Keratinocyte (primary cell): Measurements from ENCODE around the gene IDH1. TPM values are rescaled to one million over a fixed set of nuclear protein-coding genes. Genes with fewer than 3 reads are reported as not detected.

ENCODE experiments used
- DNase-seq: peaks from one replicate; pipeline ENCODE4 v3.0.0-alpha.2; 2011; ENCODE audit warnings: low read depth, missing footprints, low spot score
- FAIRE-seq: peaks from 2 replicates; lab custom pipeline; 2011; peaks lifted over from hg19 to GRCh38; lab: Jason Lieb, UNC
- H2AFZ ChIP-seq: 2 replicates; pipeline ENCODE4 v1.6.0; 2012; ENCODE audit warnings: low read length, control low read depth, inconsistent platforms; ENCODE audit not compliant: control insufficient read depth
- H3K27ac ChIP-seq: 2 replicates; pipeline ENCODE4 v1.5.1; 2011; ENCODE audit warnings: low read length; ENCODE audit not compliant: control insufficient read depth, insufficient read depth
- H3K27me3 ChIP-seq: 3 replicates; pipeline ENCODE4 v1.6.0; 2011; ENCODE audit warnings: low read length; ENCODE audit not compliant: control insufficient read depth, insufficient read depth; ENCODE audit errors: extremely low read depth
- H3K36me3 ChIP-seq, 2 experiments: 2 replicates in 1 of 2; 3 replicates in 1 of 2; pipeline ENCODE4 v1.5.1; 2011; ENCODE audit warnings: low read length in 2 of 2, mild to moderate bottlenecking in 1 of 2; ENCODE audit not compliant: control insufficient read depth in 2 of 2, insufficient read depth in 2 of 2; ENCODE audit errors: extremely low read depth in 1 of 2
- H3K4me1 ChIP-seq: 3 replicates; pipeline ENCODE4 v1.5.1; 2011; ENCODE audit warnings: low read length; ENCODE audit not compliant: control insufficient read depth, insufficient read depth; ENCODE audit errors: extremely low read depth
- H3K4me2 ChIP-seq: 3 replicates; pipeline ENCODE4 v1.6.0; 2011; ENCODE audit warnings: low read depth, low read length; ENCODE audit not compliant: control insufficient read depth, insufficient read depth; ENCODE audit errors: extremely low read depth
- H3K4me3 ChIP-seq, 3 experiments: fragments of 200-600 bp in 1 of 3; sonication (generic) in 1 of 3; 2 replicates in 2 of 3; 3 replicates in 1 of 3; pipeline ENCODE4 v1.5.1; 2011 to 2016; ENCODE audit warnings: low read length in 3 of 3, mild to moderate bottlenecking in 3 of 3, control low read depth in 2 of 3, inconsistent platforms in 1 of 3, low read depth in 1 of 3, mixed read lengths in 1 of 3, mixed run types in 1 of 3, moderate library complexity in 1 of 3; ENCODE audit not compliant: control insufficient read depth in 2 of 3, insufficient read depth in 2 of 3; ENCODE audit errors: extremely low read depth in 1 of 3
- H3K79me2 ChIP-seq: 2 replicates; pipeline ENCODE4 v1.6.0; 2012; ENCODE audit warnings: low read length; ENCODE audit not compliant: control insufficient read depth, insufficient read depth
- H3K9ac ChIP-seq: 3 replicates; pipeline ENCODE4 v1.6.0; 2011; ENCODE audit warnings: low read length; ENCODE audit not compliant: control insufficient read depth, insufficient read depth; ENCODE audit errors: extremely low read depth
- H3K9me1 ChIP-seq: 3 replicates; pipeline ENCODE4 v1.6.0; 2011; ENCODE audit warnings: low read length; ENCODE audit not compliant: control insufficient read depth, insufficient read depth; ENCODE audit errors: extremely low read depth
- H3K9me3 ChIP-seq: 2 replicates; pipeline ENCODE4 v1.5.1; 2012; ENCODE audit warnings: low read depth, low read length; ENCODE audit not compliant: control insufficient read depth
- H4K20me1 ChIP-seq: 3 replicates; pipeline ENCODE4 v1.6.0; 2011; ENCODE audit warnings: low read length; ENCODE audit not compliant: control insufficient read depth, insufficient read depth; ENCODE audit errors: extremely low read depth
- EZH2 ChIP-seq: IDR thresholded peaks from one replicate; pipeline ENCODE4 v1.6.1; 2012; ENCODE audit warnings: inconsistent platforms, mild to moderate bottlenecking, low read length, moderate library complexity
- dilution Hi-C: fragments of 300-500 bp; cut with MboI; formaldehyde crosslinking; loops from one replicate; pipeline ENCODE4 v1.7.0; 2020; ENCODE audit warnings: low sequenced_read_pairs; ENCODE audit not compliant: extremely low pct_ligation_motif_present
- polyA plus RNA-seq, 5 experiments: library from polyadenylated mRNA; depleted of rRNA in 3 of 5; stranded (reverse) in 3 of 5; stranded (forward) in 1 of 5; unstranded in 1 of 5; fragments of >200 nt; gene quantifications; 1 replicate in 1 of 5; 2 replicates in 3 of 5; 3 replicates in 1 of 5; pipeline versions ENCODE4 v1.2.1 to v1.2.3, GENCODE V29; 2011 to 2012; ENCODE audit warnings: missing spikeins in 2 of 5, low read depth in 1 of 5, low replicate concordance in 1 of 5
- TF ChIP-seq, protein P1 (sequence below), 3 experiments: IDR thresholded peaks in 1 of 3; conservative IDR thresholded peaks in 1 of 3; optimal IDR thresholded peaks in 1 of 3; 2 replicates in 2 of 3; 3 replicates in 1 of 3; pipeline versions ENCODE3 to v1.5.1; 2011; ENCODE audit warnings: low read length in 3 of 3, mild to moderate bottlenecking in 3 of 3, moderate library complexity in 2 of 3, control low read depth in 1 of 3, inconsistent platforms in 1 of 3; ENCODE audit not compliant: insufficient read depth in 2 of 3; ENCODE audit errors: extremely low read depth in 1 of 3

The IDH1 gene
- polyA plus RNA-seq, 1 donor (not counting 4 experiments of a cell fraction or from before 2014, with no cell fraction given) = 160 TPM

DNA sequence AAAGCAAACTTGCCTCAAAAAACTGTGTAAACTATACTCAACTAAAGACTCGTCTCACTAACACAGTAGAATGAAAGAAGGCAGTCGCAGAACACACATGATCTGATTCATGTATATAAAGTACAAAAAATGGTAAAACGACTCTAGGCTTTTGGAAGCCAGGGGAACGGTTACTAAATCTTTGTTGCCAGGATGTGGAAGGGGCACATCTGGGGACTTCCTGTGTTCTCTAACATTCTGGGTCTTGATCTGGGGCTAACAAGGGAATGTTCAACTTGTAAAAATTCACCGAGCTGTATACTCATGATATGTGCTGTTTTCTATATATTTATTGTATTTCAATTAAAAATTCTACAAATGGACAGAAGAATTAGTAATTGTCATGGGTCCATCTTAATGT, 50.7 kb downstream of the IDH1 start:
- no peak for TF ChIP-seq EZH2
- TF ChIP-seq, protein P1, sequence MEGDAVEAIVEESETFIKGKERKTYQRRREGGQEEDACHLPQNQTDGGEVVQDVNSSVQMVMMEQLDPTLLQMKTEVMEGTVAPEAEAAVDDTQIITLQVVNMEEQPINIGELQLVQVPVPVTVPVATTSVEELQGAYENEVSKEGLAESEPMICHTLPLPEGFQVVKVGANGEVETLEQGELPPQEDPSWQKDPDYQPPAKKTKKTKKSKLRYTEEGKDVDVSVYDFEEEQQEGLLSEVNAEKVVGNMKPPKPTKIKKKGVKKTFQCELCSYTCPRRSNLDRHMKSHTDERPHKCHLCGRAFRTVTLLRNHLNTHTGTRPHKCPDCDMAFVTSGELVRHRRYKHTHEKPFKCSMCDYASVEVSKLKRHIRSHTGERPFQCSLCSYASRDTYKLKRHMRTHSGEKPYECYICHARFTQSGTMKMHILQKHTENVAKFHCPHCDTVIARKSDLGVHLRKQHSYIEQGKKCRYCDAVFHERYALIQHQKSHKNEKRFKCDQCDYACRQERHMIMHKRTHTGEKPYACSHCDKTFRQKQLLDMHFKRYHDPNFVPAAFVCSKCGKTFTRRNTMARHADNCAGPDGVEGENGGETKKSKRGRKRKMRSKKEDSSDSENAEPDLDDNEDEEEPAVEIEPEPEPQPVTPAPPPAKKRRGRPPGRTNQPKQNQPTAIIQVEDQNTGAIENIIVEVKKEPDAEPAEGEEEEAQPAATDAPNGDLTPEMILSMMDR (optimal IDR thresholded peaks at IDR 0.05 in 1 of 3, IDR thresholded peaks at IDR 0.05 in 1 of 3, conservative IDR thresholded peaks at IDR 0.05 in 1 of 3; ENCODE audit: extremely low read depth in 1 of 3, insufficient read depth in 2 of 3, low read length in 3 of 3) = no peak
- no peak for FAIRE-seq
- dilution Hi-C loops = no loop called here

DNA sequence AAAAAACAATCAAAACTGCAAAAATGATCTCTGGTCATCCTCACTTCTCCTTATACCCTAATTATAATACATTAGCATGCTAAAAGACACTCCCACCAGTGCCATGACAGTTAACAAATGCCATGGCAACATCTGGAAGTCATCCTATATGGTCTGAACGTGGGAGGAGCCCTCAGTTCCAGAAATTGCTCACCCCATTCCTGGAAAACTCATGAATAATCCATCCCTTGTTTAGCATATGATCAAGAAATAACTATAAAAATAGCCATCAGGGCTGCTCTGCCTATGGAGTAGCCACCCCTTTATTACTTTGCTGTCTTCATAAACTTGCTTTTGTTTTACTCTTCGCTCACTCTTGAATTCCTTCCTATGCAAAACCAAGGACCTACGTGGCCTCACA, 59.3 kb downstream of the IDH1 start:
- Histone ChIP-seq H3K9me3 (no peaks in the 10 kb centered on the region), H3K4me2 (no peak overlapping the region), H3K79me2 (no peaks in the 10 kb centered on the region), H3K9me1 (no peaks in the 10 kb centered on the region), H2AFZ (no peak overlapping the region), H4K20me1 (no peaks in the 10 kb centered on the region), H3K27ac (no peak overlapping the region), H3K27me3 (no peaks in the 10 kb centered on the region), H3K36me3 (no peaks in the 10 kb centered on the region), H3K9ac (no peak overlapping the region), H3K4me3 (no peak overlapping the region), H3K4me1 (peaks cover 9% of the 10 kb centered on the region)
- dilution Hi-C loops = no loop called here
- FAIRE-seq = no peak
- no peak for DNase-seq
- TF ChIP-seq EZH2 = no peak
- TF ChIP-seq, protein P1 (optimal IDR thresholded peaks at IDR 0.05 in 1 of 3, IDR thresholded peaks at IDR 0.05 in 1 of 3, conservative IDR thresholded peaks at IDR 0.05 in 1 of 3; ENCODE audit: extremely low read depth in 1 of 3, insufficient read depth in 2 of 3, low read length in 3 of 3) = no peak

More for the DNA sequence above, 50.7 kb downstream of the IDH1 start:
- no peaks in the 10 kb centered on the region for H4K20me1 ChIP-seq
- H3K36me3 ChIP-seq = no peaks in the 10 kb centered on the region
- H2AFZ ChIP-seq = no peak overlapping the region
- no peak overlapping the region for H3K4me3 ChIP-seq
- H3K27ac ChIP-seq = no peak overlapping the region
- H3K9ac ChIP-seq = no peak overlapping the region
- no peak for DNase-seq
- no peaks in the 10 kb centered on the region for H3K79me2 ChIP-seq
- no peaks in the 10 kb centered on the region for H3K27me3 ChIP-seq
- H3K4me1 ChIP-seq = no peaks in the 10 kb centered on the region
- H3K4me2 ChIP-seq = no peak overlapping the region
- no peaks in the 10 kb centered on the region for H3K9me1 ChIP-seq
- H3K9me3 ChIP-seq = no peaks in the 10 kb centered on the region
